Heart left ventricle (tissue), 13 donors: ENCODE data around the gene IQCH.

Experiments
- CTCF ChIP-seq, 12 donors: fragments of 200-600 bp; sonication (generic) in 4 of 12; IDR thresholded peaks; one replicate each; pipeline versions ENCODE4 v1.5.0 to v1.8.0; 2018 to 2022; ENCODE audit warnings: antibody characterized with exemption in 12 of 12, mild to moderate bottlenecking in 5 of 12
- POLR2A ChIP-seq, 2 donors: fragments of 450-650 bp; IDR thresholded peaks; one replicate each; pipeline ENCODE4 v1.6.1; 2017; ENCODE audit warnings: antibody characterized with exemption in 2 of 2, mild to moderate bottlenecking in 2 of 2, moderate library complexity in 2 of 2
- donor health status: ischemic (EF 13 %, LVEDD 7.1; RV severe dilation, severe dysfunction).
- donor health status: DM: no; HTN: yes; CAD: no.
- donor health status: DM: no; HTN: no; CAD: no.
- donor health status: ischemic (EF 25% LVEDD 6.9; RV normal size, moderate dysfunction).
- donor health status: ischemic (EF 25% LVEDD 5.7; RV mildly dilated, moderate dysfunction).
- donor health status: ischemic (EF 35%, LVEDD 5.7; RV mildly dilated, moderate dysfunction).
- donor health status: nonischemic (EF 11% LVEDD 7.7; RV severe dilation, severe dysfunction).
- donor health status: DM: yes; HTN: yes; CAD: no.
- donor health status: PGD.
- donor health status: ischemic (EF 29% LVEDD 5.4; RV normal size, mild dysfunction).
- donor health status: nonischemic (EF 23%, LVEDD 6.1; RV moderate dilation, normal function).

- TF ChIP-seq CTCF (IDR thresholded peaks at IDR 0.05) (no peak), POLR2A (IDR thresholded peaks at IDR 0.05) (no peak)
Observed at GRCh38 chr15:67401336-67401735, 146.8 kb downstream of the IQCH start.
